GM23338 (cell line): ENCODE data around the gene MYO7B. TPM values are rescaled to one million over a fixed set of nuclear protein-coding genes. Genes with fewer than 3 reads are reported as not detected.

Experiments used
- ATAC-seq: fragments of 200-7000 bp; cut with Tn5 transposase; 3 replicates; pipeline ENCODE4 v1.9.1; 2020
- DNase-seq: peaks from one replicate; pipeline ENCODE4 v3.0.0-alpha.2; 2015; ENCODE audit warnings: low spot score
- H2AFZ ChIP-seq: fragments of 200-600 bp; sonication (generic); 2 replicates; pipeline ENCODE4 v1.8.0; 2016; ENCODE audit warnings: antibody characterized with exemption, mild to moderate bottlenecking, moderate library complexity
- H3F3A ChIP-seq: fragments of 200-600 bp; sonication (generic); replicated peaks from 2 replicates; pipeline ENCODE4 v1.8.0; 2017; ENCODE audit warnings: antibody characterized with exemption, mixed run types, low read depth
- H3K27ac ChIP-seq: fragments of 200-600 bp; sonication (generic); 2 replicates; pipeline ENCODE4 v1.6.1; 2016; ENCODE audit warnings: low read depth
- H3K27me3 ChIP-seq: fragments of 200-600 bp; sonication (generic); 2 replicates; pipeline ENCODE4 v1.8.0; 2016; ENCODE audit warnings: mild to moderate bottlenecking, mixed run types, moderate library complexity; ENCODE audit not compliant: insufficient read depth
- H3K36me3 ChIP-seq: fragments of 200-600 bp; sonication (generic); 2 replicates; pipeline ENCODE4 v1.8.0; 2016; ENCODE audit warnings: mild to moderate bottlenecking; ENCODE audit not compliant: insufficient read depth
- H3K4me1 ChIP-seq: fragments of 200-600 bp; sonication (generic); 2 replicates; pipeline ENCODE4 v1.8.0; 2016; ENCODE audit warnings: mild to moderate bottlenecking, moderate library complexity; ENCODE audit not compliant: insufficient read depth
- H3K4me2 ChIP-seq: fragments of 200-600 bp; sonication (generic); 2 replicates; pipeline ENCODE4 v1.7.1; 2017; ENCODE audit warnings: mixed run types
- H3K4me3 ChIP-seq: fragments of 200-600 bp; sonication (generic); 2 replicates; pipeline ENCODE4 v1.6.1; 2016; ENCODE audit warnings: mixed run types
- H3K79me2 ChIP-seq: fragments of 200-600 bp; sonication (generic); replicated peaks from 2 replicates; pipeline ENCODE4 v1.8.0; 2017; ENCODE audit warnings: mild to moderate bottlenecking; ENCODE audit not compliant: insufficient read depth
- H3K9me2 ChIP-seq: fragments of 200-600 bp; sonication (generic); 2 replicates; pipeline ENCODE4 v1.8.0; 2017; ENCODE audit not compliant: insufficient read depth
- H4K20me1 ChIP-seq: fragments of 200-600 bp; sonication (generic); replicated peaks from 2 replicates; pipeline ENCODE4 v1.8.0; 2017; ENCODE audit warnings: mild to moderate bottlenecking; ENCODE audit not compliant: insufficient read depth
- H3K27ac Mint-ChIP-seq: 2 replicates; pipeline ENCODE4 v1.8.0; 2020; ENCODE audit warnings: inconsistent platforms, mild to moderate bottlenecking, moderate library complexity, mixed read lengths
- H3K27me3 Mint-ChIP-seq: 3 replicates; pipeline ENCODE4 v1.8.0; 2022; ENCODE audit warnings: low read depth, mild to moderate bottlenecking, moderate library complexity, mixed read lengths, inconsistent platforms; ENCODE audit not compliant: insufficient read depth, poor library complexity
- H3K36me3 Mint-ChIP-seq: 3 replicates; pipeline ENCODE4 v1.8.0; 2021; ENCODE audit warnings: low read depth, mild to moderate bottlenecking, inconsistent platforms, moderate library complexity, mixed read lengths
- H3K4me1 Mint-ChIP-seq: 3 replicates; pipeline ENCODE4 v1.8.0; 2020; ENCODE audit warnings: mild to moderate bottlenecking, inconsistent platforms, mixed read lengths
- H3K4me3 Mint-ChIP-seq: 3 replicates; pipeline ENCODE4 v1.8.0; 2021; ENCODE audit warnings: moderate library complexity, mild to moderate bottlenecking, inconsistent platforms, mixed read lengths
- H3K9me3 Mint-ChIP-seq: 3 replicates; pipeline ENCODE4 v1.8.0; 2020; ENCODE audit warnings: moderate library complexity, mild to moderate bottlenecking, inconsistent platforms, mixed read lengths
- CREB1 ChIP-seq: fragments of 250-450 bp; sonication (Bioruptor Pico); IDR thresholded peaks from 2 replicates; pipeline ENCODE4 v1.5.0; 2020; ENCODE audit warnings: low read depth, mild to moderate bottlenecking, moderate library complexity
- CTCF ChIP-seq, 2 experiments: fragments of 200-600 bp in 1 of 2; sonication (generic) in 1 of 2; conservative IDR thresholded peaks; 2 replicates each; pipeline versions ENCODE4 v1.5.1 to v1.6.1; 2016 to 2017; ENCODE audit warnings: antibody characterized with exemption in 2 of 2, low read depth in 2 of 2, mild to moderate bottlenecking in 2 of 2, moderate library complexity in 1 of 2
- EZH2 ChIP-seq: fragments of 200-600 bp; sonication (generic); IDR thresholded peaks from one replicate; pipeline ENCODE4 v1.8.0; 2017; ENCODE audit warnings: antibody characterized with exemption, mild to moderate bottlenecking, low read depth; ENCODE audit not compliant: unreplicated experiment
- EZH2phosphoT487 ChIP-seq: fragments of 200-600 bp; sonication (generic); IDR thresholded peaks from one replicate; pipeline ENCODE4 v1.8.1; 2018; ENCODE audit warnings: antibody characterized with exemption; ENCODE audit not compliant: unreplicated experiment
- JUNB ChIP-seq: IDR thresholded peaks from one replicate; pipeline ENCODE4 v1.6.1; 2016; ENCODE audit warnings: antibody characterized with exemption; ENCODE audit not compliant: unreplicated experiment
- POLR2AphosphoS5 ChIP-seq: IDR thresholded peaks from 2 replicates; pipeline ENCODE4 v1.6.1; 2016; ENCODE audit warnings: antibody characterized with exemption, low read depth
- REST ChIP-seq: IDR thresholded peaks from one replicate; pipeline ENCODE4 v1.6.1; 2018; ENCODE audit warnings: antibody characterized with exemption; ENCODE audit not compliant: unreplicated experiment
- STAT1 ChIP-seq: IDR thresholded peaks from one replicate; pipeline ENCODE4 v1.6.1; 2016; ENCODE audit warnings: antibody characterized with exemption; ENCODE audit not compliant: unreplicated experiment
- ZNF114 ChIP-seq: fragments of 250-450 bp; sonication (Bioruptor Pico); IDR thresholded peaks from 2 replicates; pipeline ENCODE4 v1.5.0; 2020; ENCODE audit warnings: mild to moderate bottlenecking, moderate library complexity
- ZNF331 ChIP-seq: fragments of 250-450 bp; sonication (Bioruptor Pico); IDR thresholded peaks from 2 replicates; pipeline ENCODE4 v1.5.0; 2020; ENCODE audit warnings: low read depth, mild to moderate bottlenecking, moderate library complexity
- polyA plus RNA-seq: library from polyadenylated mRNA; unstranded; fragments of >200 nt; fragmentation: Nextera tagmentation; extraction: Ambion mirVana; gene quantifications from 2 replicates; pipeline ENCODE4 v1.2.1, GENCODE V29; 2016
- total RNA-seq: library from RNA; depleted of rRNA; stranded (reverse); fragments of >200 nt; shearing (Covaris generic); gene quantifications from 2 replicates; pipeline ENCODE4 v1.2.3, GENCODE V29; 2014

MYO7B gene
- total and polyA plus RNA-seq, 2 experiments from 2014 or later = not detected

- no peaks in the 10 kb centered on the region; the same call in 1 of the 2 replicates for H4K20me1 ChIP-seq
- DNase-seq = no peak
- TF ChIP-seq POLR2AphosphoS5 = no peak
- TF ChIP-seq ZNF331 (CRISPR knock-in tag) = no peak
- no peak for TF ChIP-seq EZH2
- no peak for TF ChIP-seq ZNF114
- TF ChIP-seq JUNB = no peak
- no peak for TF ChIP-seq CREB1 (CRISPR knock-in tag)
- TF ChIP-seq CTCF (conservative IDR thresholded peaks at IDR 0.05; ENCODE audit: low read depth in 2 of 2) = no peak
- no peak for TF ChIP-seq STAT1
- TF ChIP-seq EZH2phosphoT487 = no peak
- TF ChIP-seq REST = no peak
- no peaks in the 10 kb centered on the region for H3K79me2 ChIP-seq
- no peak overlapping the region for H3K27ac ChIP-seq
- ATAC-seq = no peak
- no peaks in the 10 kb centered on the region for H3K27me3 ChIP-seq
- Mint-ChIP-seq H3K36me3 (no peaks in the 10 kb centered on the region; the same call in 2 of the 3 replicates), H3K27ac (no peak overlapping the region; the same call in 1 of the 2 replicates), H3K9me3 (no peaks in the 10 kb centered on the region), H3K4me3 (no peak overlapping the region), H3K27me3 (peaks cover 21% of the 10 kb centered on the region), H3K4me1 (peaks cover 14% of the 10 kb centered on the region)
- no peaks in the 10 kb centered on the region for H3K36me3 ChIP-seq
- no peaks in the 10 kb centered on the region for H3F3A ChIP-seq
- no peak overlapping the region for H3K4me2 ChIP-seq
- no peaks in the 10 kb centered on the region for H3K9me2 ChIP-seq
- H2AFZ ChIP-seq = no peak overlapping the region
- H3K4me3 ChIP-seq = no peak overlapping the region
- H3K4me1 ChIP-seq = no peaks in the 10 kb centered on the region
These were observed 115.9 kb downstream of the MYO7B start for GRCh38 chr2:127651381-127651809.

- Mint-ChIP-seq H3K4me3 (no peak overlapping the region), H3K27me3 (peaks cover 21% of the 10 kb centered on the region), H3K9me3 (no peaks in the 10 kb centered on the region), H3K4me1 (peaks cover 14% of the 10 kb centered on the region), H3K27ac (no peak overlapping the region; the same call in 1 of the 2 replicates), H3K36me3 (no peaks in the 10 kb centered on the region; the same call in 2 of the 3 replicates)
- H3K4me3 ChIP-seq = no peak overlapping the region
- no peaks in the 10 kb centered on the region for H3K79me2 ChIP-seq
- H3K36me3 ChIP-seq = no peaks in the 10 kb centered on the region
- no peaks in the 10 kb centered on the region for H3K4me1 ChIP-seq
- no peak overlapping the region for H3K27ac ChIP-seq
- H3F3A ChIP-seq = no peaks in the 10 kb centered on the region
- no peaks in the 10 kb centered on the region; the same call in 1 of the 2 replicates for H4K20me1 ChIP-seq
- DNase-seq = no peak
- TF ChIP-seq ZNF114 = no peak
- TF ChIP-seq EZH2 = no peak
- no peaks in the 10 kb centered on the region for H3K9me2 ChIP-seq
- no peak overlapping the region for H2AFZ ChIP-seq
- no peaks in the 10 kb centered on the region for H3K27me3 ChIP-seq
- no peak overlapping the region for H3K4me2 ChIP-seq
- ATAC-seq = no peak
These were observed 116.6 kb downstream of the MYO7B start for GRCh38 chr2:127651971-127652550.
